Measurements from ENCODE around the gene COMP. TPM values are rescaled to one million over a fixed set of nuclear protein-coding genes. Genes with fewer than 3 reads are reported as not detected.

Gene COMP
- polyA plus RNA-seq, 1 of the 3 experiments (the other 2 are of a cell fraction) = 0.26 TPM

- WGBS (ENCODE audit: low lambda C conversion rate) = 0% methylated on average over 37 of the region's 96 CpGs
- Histone ChIP-seq H2AFZ (ENCODE audit: low read depth) (peak within 1 kb of the TSS; percentile 92), H3K4me1 (ENCODE audit: control insufficient read depth in 1 of 2, insufficient read depth in 2 of 2, low read depth in 1 of 2, low read length in 1 of 2) (peaks cover 7 to 18% of the 10 kb centered on the region in 2 experiments; a peak in 3 of 4 replicates), H3K4me3 (ENCODE audit: low read depth in 2 of 2, low read length in 1 of 2) (peak within 1 kb of the TSS; percentile 83 to 89), H4K20me1 (ENCODE audit: insufficient read depth) (peaks cover 44% of the 10 kb centered on the region), H3K36me3 (replicated peaks in 1 of 2; ENCODE audit: control insufficient read depth in 1 of 2, insufficient read depth in 2 of 2, low read length in 1 of 2) (peaks cover 5 to 9% of the 10 kb centered on the region in 2 experiments), H3K9ac (peak within 1 kb of the TSS; percentile 93), H3K27ac (ENCODE audit: low read depth in 2 of 2, low read length in 1 of 2) (peak within 1 kb of the TSS; percentile 54 to 80; a peak in 3 of 4 replicates), H3K9me2 (no peaks in the 10 kb centered on the region), H3K27me3 (ENCODE audit: insufficient read depth) (no peaks in the 10 kb centered on the region), H3K9me3 (peaks cover 6% of the 10 kb centered on the region; the same call in 1 of the 2 replicates), H3F3A (replicated peaks; ENCODE audit: insufficient read depth) (no peaks in the 10 kb centered on the region), H3K4me2 (peak within 1 kb of the TSS; percentile 100), H3K79me2 (ENCODE audit: insufficient read depth) (peaks cover 48% of the 10 kb centered on the region)
- ChIA-PET CTCF (interaction anchor here (0.7 to 8.6 kb wide), 13 partner anchors 8 to 237 kb away, joined by 3 to 124 read pairs (median 4); no protein-coding TSS in a partner anchor), POLR2A (interaction anchor here (0.5 to 2.0 kb wide), 6 partner anchors 9 to 352 kb away, joined by 3 to 9 read pairs (median 4); no protein-coding TSS in a partner anchor)
- peak; percentile 97 for DNase-seq
- TF ChIP-seq USF2 (IDR thresholded peaks at IDR 0.05; ENCODE audit: borderline replicate concordance, low read depth, low read length) (no peak), TEAD4 (IDR thresholded peaks at IDR 0.05; ENCODE audit: borderline replicate concordance, insufficient read depth) (no peak), NFIC (IDR thresholded peaks at IDR 0.05; ENCODE audit: borderline replicate concordance) (no peak), PBX3 (IDR thresholded peaks at IDR 0.05) (no peak), IRF3 (IDR thresholded peaks at IDR 0.05; ENCODE audit: low read depth, low read length) (no peak), TAF1 (IDR thresholded peaks at IDR 0.05; ENCODE audit: borderline replicate concordance, low read depth, low read length) (peak; percentile 85), MEF2A (IDR thresholded peaks at IDR 0.05; ENCODE audit: borderline replicate concordance, low read depth) (no peak), POLR2AphosphoS5 (IDR thresholded peaks at IDR 0.05; ENCODE audit: low read depth, low read length) (peak; percentile 84), FOXM1 (IDR thresholded peaks at IDR 0.05; ENCODE audit: low read depth) (no peak), RFX5 (IDR thresholded peaks at IDR 0.05; ENCODE audit: low read length) (no peak), MAX (IDR thresholded peaks at IDR 0.05; ENCODE audit: low read depth) (no peak), CTCF (IDR thresholded peaks at IDR 0.05) (no peak), USF1 (IDR thresholded peaks at IDR 0.05; ENCODE audit: borderline replicate concordance, low read depth) (no peak), RAD21 (IDR thresholded peaks at IDR 0.05; ENCODE audit: low read length) (0 out of 2 replicates have a peak, but pooled peaks have one; percentile 5), SIN3A (IDR thresholded peaks at IDR 0.05; ENCODE audit: borderline replicate concordance, low read depth, low read length) (no peak), MXI1 (IDR thresholded peaks at IDR 0.05; ENCODE audit: low read depth, low read length) (peak; percentile 72; the same call in 1 of the 2 replicates), TCF12 (IDR thresholded peaks at IDR 0.05) (no peak), RXRA (IDR thresholded peaks at IDR 0.05; ENCODE audit: borderline replicate concordance, low read depth) (no peak), REST (IDR thresholded peaks at IDR 0.05; ENCODE audit: low read depth, low read length) (peak; percentile 14; the same call in 1 of the 2 replicates), SMC3 (IDR thresholded peaks at IDR 0.05; ENCODE audit: low read depth, low read length) (no peak), NRF1 (IDR thresholded peaks at IDR 0.05; ENCODE audit: low read depth, low read length) (peak; percentile 95), GATA2 (CRISPR knock-in tag; IDR thresholded peaks at IDR 0.05) (no peak)
Observed at GRCh38 chr19:18831524-18832305, 40.6 kb upstream of the COMP start, which contains the start of gene UPF1. UPF1 (plus strand) TSS chr19:18831959; CDS start chr19:18832210, 251 bp downstream.

Measured in SK-N-SH (cell line).